K562 (cell line): ENCODE data around the gene SLC39A3. TPM values are rescaled to one million over a fixed set of nuclear protein-coding genes. Genes with fewer than 3 reads are reported as not detected.

Experiments
- ARID2 ChIP-seq: fragments of 450-650 bp; IDR thresholded peaks from 2 replicates; pipeline ENCODE4 v1.6.1; 2017; ENCODE audit warnings: antibody characterized with exemption, mild to moderate bottlenecking
- HDAC1 ChIP-seq, 2 experiments: fragments of 450-650 bp; IDR thresholded peaks; 2 replicates each; pipeline ENCODE4 v1.6.1; 2016 to 2017; ENCODE audit warnings: inconsistent platforms in 1 of 2, mild to moderate bottlenecking in 1 of 2, moderate library complexity in 1 of 2
- MCM7 ChIP-seq, 2 experiments: fragments of 450-650 bp; IDR thresholded peaks; 2 replicates each; pipeline ENCODE4 v1.6.1; 2016 to 2018
- MLLT1 ChIP-seq, 2 experiments: fragments of 450-650 bp; IDR thresholded peaks; 2 replicates each; pipeline ENCODE4 v1.6.1; 2016
- MTA1 ChIP-seq: fragments of 450-650 bp; IDR thresholded peaks from 2 replicates; pipeline ENCODE4 v1.6.1; 2017; ENCODE audit warnings: borderline replicate concordance
- PKNOX1 ChIP-seq: fragments of 450-650 bp; IDR thresholded peaks from 2 replicates; pipeline ENCODE4 v1.6.1; 2016
- POLR2G ChIP-seq: fragments of 200-400 bp; formaldehyde crosslinking; IDR thresholded peaks from 2 replicates; pipeline ENCODE4 v1.6.1; 2017; ENCODE audit warnings: low read depth, mild to moderate bottlenecking, antibody characterized with exemption, low read length, moderate library complexity
- ZBTB7A ChIP-seq: IDR thresholded peaks from 2 replicates; pipeline ENCODE4 v1.6.1; 2011; ENCODE audit warnings: low read depth, mild to moderate bottlenecking, low read length, moderate library complexity, borderline replicate concordance; ENCODE audit not compliant: control insufficient read depth
- ZFP30 ChIP-seq: fragments of 250-450 bp; sonication (Bioruptor Pico); IDR thresholded peaks from 2 replicates; pipeline ENCODE4 v1.8.0; 2022; ENCODE audit warnings: moderate library complexity, mild to moderate bottlenecking, inconsistent platforms, borderline replicate concordance
- polyA plus RNA-seq, 8 experiments: library from polyadenylated mRNA; depleted of rRNA in 4 of 8; stranded (reverse) in 5 of 8; unstranded in 3 of 8; fragments of >200 nt; fragmentation: Nextera tagmentation in 2 of 8; fragmentation: Illumina TruSeq in 1 of 8; extraction: Ambion mirVana in 2 of 8; extraction: Trizol in 1 of 8; gene quantifications; 2 replicates each; pipeline versions ENCODE4 v1.2.1 to v1.2.3, GENCODE V29; 2011 to 2014; ENCODE audit warnings: inconsistent platforms in 1 of 8, missing spikeins in 1 of 8
- total RNA-seq, 7 experiments: library from RNA; depleted of rRNA in 6 of 7; stranded (reverse); fragments of >200 nt in 6 of 7; fragmentation: Illumina TruSeq in 2 of 7; extraction: Trizol in 2 of 7; gene quantifications; 2 replicates each; pipeline versions ENCODE4 v1.2.1 to v1.2.3, GENCODE V29; 2011 to 2021; ENCODE audit warnings: low replicate concordance in 1 of 7
- TF ChIP-seq, protein P1 (sequence below): fragments of 200-800 bp; sonication (Bioruptor generic); IDR thresholded peaks from 2 replicates; pipeline ENCODE4 v1.6.1; 2016; ENCODE audit warnings: missing genetic modification characterization, missing compliant biosample characterization
- TF ChIP-seq, protein P2 (sequence below): sonication (generic); formaldehyde crosslinking; IDR thresholded peaks from 2 replicates; pipeline ENCODE4 v1.9.0; 2022; ENCODE audit warnings: mild to moderate bottlenecking, missing genetic modification reagents
- TF ChIP-seq, protein P3 (sequence below): sonication (generic); formaldehyde crosslinking; IDR thresholded peaks from 2 replicates; pipeline ENCODE4 v1.8.0; 2022; ENCODE audit warnings: mild to moderate bottlenecking, missing genetic modification reagents

Gene SLC39A3
- total and polyA plus RNA-seq, 9 of the 15 experiments (the other 6 are each of a cell fraction or from before 2014, with no cell fraction given), result 2.3 to 215 (median 127) TPM

DNA sequence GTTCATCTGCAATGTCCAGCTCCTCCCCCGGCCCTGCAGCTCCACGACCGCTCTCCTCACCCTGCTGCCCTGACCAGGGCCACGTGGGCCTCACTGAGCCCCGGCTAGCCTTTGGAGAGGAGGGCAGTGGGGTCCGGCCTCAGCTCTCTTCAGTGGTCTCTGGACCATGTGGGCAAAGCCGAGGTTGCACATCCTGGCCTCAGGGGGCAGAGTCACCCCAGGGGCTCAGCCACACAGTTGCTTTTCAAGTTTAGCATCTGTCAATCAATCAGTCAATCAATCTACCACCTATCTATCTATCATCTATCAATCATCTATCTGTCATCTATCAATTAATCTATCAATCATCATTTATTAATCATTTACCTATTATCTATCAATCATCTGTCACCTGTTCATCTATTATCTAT, 15.7 kb downstream of the SLC39A3 start (continued):
- TF ChIP-seq POLR2G (0 out of 2 replicates have a peak, but pooled peaks have one; percentile 27), HDAC1 (IDR thresholded peaks at IDR 0.05) (peak in 1 of 2 experiments; percentile 24; a peak in 1 of 4 replicates), ZBTB7A (peak; percentile 42; the same call in 1 of the 2 replicates), MLLT1 (IDR thresholded peaks at IDR 0.05) (no peak), ZFP30 (CRISPR knock-in tag) (no peak), PKNOX1 (peak; percentile 87), MTA1 (0 out of 2 replicates have a peak, but pooled peaks have one; percentile 56), MCM7 (IDR thresholded peaks at IDR 0.05) (peak in 1 of 2 experiments; percentile 75; a peak in 1 of 4 replicates), ARID2 (no peak)
- TF ChIP-seq, protein P1, sequence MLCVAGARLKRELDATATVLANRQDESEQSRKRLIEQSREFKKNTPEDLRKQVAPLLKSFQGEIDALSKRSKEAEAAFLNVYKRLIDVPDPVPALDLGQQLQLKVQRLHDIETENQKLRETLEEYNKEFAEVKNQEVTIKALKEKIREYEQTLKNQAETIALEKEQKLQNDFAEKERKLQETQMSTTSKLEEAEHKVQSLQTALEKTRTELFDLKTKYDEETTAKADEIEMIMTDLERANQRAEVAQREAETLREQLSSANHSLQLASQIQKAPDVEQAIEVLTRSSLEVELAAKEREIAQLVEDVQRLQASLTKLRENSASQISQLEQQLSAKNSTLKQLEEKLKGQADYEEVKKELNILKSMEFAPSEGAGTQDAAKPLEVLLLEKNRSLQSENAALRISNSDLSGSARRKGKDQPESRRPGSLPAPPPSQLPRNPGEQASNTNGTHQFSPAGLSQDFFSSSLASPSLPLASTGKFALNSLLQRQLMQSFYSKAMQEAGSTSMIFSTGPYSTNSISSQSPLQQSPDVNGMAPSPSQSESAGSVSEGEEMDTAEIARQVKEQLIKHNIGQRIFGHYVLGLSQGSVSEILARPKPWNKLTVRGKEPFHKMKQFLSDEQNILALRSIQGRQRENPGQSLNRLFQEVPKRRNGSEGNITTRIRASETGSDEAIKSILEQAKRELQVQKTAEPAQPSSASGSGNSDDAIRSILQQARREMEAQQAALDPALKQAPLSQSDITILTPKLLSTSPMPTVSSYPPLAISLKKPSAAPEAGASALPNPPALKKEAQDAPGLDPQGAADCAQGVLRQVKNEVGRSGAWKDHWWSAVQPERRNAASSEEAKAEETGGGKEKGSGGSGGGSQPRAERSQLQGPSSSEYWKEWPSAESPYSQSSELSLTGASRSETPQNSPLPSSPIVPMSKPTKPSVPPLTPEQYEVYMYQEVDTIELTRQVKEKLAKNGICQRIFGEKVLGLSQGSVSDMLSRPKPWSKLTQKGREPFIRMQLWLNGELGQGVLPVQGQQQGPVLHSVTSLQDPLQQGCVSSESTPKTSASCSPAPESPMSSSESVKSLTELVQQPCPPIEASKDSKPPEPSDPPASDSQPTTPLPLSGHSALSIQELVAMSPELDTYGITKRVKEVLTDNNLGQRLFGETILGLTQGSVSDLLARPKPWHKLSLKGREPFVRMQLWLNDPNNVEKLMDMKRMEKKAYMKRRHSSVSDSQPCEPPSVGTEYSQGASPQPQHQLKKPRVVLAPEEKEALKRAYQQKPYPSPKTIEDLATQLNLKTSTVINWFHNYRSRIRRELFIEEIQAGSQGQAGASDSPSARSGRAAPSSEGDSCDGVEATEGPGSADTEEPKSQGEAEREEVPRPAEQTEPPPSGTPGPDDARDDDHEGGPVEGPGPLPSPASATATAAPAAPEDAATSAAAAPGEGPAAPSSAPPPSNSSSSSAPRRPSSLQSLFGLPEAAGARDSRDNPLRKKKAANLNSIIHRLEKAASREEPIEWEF (CRISPR knock-in tag), result peak; percentile 98
- TF ChIP-seq, protein P2, sequence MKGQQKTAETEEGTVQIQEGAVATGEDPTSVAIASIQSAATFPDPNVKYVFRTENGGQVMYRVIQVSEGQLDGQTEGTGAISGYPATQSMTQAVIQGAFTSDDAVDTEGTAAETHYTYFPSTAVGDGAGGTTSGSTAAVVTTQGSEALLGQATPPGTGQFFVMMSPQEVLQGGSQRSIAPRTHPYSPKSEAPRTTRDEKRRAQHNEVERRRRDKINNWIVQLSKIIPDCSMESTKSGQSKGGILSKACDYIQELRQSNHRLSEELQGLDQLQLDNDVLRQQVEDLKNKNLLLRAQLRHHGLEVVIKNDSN, result peak; percentile 78
- TF ChIP-seq, protein P3, sequence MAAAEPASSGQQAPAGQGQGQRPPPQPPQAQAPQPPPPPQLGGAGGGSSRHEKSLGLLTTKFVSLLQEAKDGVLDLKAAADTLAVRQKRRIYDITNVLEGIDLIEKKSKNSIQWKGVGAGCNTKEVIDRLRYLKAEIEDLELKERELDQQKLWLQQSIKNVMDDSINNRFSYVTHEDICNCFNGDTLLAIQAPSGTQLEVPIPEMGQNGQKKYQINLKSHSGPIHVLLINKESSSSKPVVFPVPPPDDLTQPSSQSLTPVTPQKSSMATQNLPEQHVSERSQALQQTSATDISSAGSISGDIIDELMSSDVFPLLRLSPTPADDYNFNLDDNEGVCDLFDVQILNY (CRISPR knock-in tag), result peak; percentile 66; the same call in 1 of the 2 replicates
